Stimulated activated CD8-positive, alpha-beta memory T cell treated with anti-CD3 and anti-CD28 coated beads, Interleukin-2, amount 100 ng/mL, for 48 hours (primary cell): ENCODE results near the gene KIF16B.
"Not testable (repeated sequence)": the region's sequence is repeated elsewhere in the genome, so short reads cannot be mapped to it uniquely, and the experiment has no call there.

ENCODE experiments used
- DNase-seq, 2 donors: peaks; one replicate each; pipeline ENCODE4 v3.0.0-alpha.2; 2020; ENCODE audit warnings: low read depth in 2 of 2

The KIF16B gene

DNA sequence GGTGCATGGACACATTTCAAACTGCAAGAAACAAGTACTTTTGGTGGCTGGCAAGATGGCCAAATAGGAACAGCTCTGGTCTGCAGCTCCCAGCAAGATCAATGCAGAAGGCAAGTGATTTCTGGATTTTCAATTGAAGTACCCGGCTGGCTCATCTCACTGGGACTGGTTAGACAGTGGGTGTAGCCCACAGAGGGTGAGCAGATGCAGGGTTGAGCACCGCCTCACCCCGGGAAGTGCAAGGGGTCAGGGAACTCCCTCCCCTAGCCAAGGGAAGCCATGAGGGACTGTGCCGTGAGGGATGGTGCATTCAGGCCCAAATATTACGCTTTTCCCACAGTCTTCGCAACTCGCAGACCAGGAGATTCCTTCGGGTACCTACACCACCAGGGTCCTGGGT, 53.6 kb downstream of the KIF16B start:
- DNase-seq: not testable (repeated sequence)

DNA sequence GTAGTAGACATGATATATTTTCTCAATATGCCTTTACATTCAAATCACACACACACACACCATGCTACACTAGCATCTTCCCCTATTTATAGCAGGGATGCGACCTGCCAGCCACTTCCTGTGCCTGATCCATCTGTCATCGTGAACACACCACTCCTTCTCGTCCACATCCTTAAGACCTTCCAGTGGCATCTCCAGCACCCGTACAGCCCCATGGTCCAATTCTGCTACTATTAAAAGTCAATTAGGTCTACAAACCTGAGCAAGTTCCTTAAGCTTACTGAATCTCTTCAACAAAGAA, 54.5 kb downstream of the KIF16B start:
- no peak for DNase-seq

GRCh38 chr20:16517946-16518783, 55.1 kb downstream of the KIF16B start:
- DNase-seq: no peak

DNA sequence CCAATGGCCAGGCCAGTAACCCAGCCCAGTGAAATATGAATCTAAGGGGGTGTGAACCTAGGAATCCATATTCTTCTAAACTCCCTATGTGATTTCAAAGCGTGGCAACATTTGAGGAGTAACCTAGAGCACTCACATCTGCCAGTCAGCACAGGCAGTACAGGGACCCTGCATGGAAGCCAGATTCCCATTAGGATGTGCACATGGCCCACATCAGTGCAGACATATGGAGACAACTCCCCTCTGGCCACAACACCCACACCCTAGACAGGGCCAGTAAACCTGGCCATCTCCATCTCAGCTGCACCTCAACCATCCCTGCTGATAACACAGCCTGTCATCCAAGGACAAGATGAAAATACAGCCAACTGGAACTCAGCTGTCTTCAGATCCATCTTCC, 56.5 kb downstream of the KIF16B start:
- DNase-seq: no peak

GRCh38 chr20:16515046-16515445, 58.2 kb downstream of the KIF16B start:
- no peak for DNase-seq

- DNase-seq: no peak
These were observed 59.1 kb downstream of the KIF16B start for GRCh38 chr20:16514140-16514539.

GRCh38 chr20:16505894-16506293, 67.4 kb downstream of the KIF16B start:
- no peak for DNase-seq

GRCh38 chr20:16501301-16501700, 71.9 kb downstream of the KIF16B start:
- no peak for DNase-seq

GRCh38 chr20:16500197-16500596, 73.1 kb downstream of the KIF16B start:
- DNase-seq: no peak

- DNase-seq: no peak
These were observed 74.6 kb downstream of the KIF16B start for GRCh38 chr20:16498526-16499253.

GRCh38 chr20:16497896-16498295, 75.4 kb downstream of the KIF16B start:
- no peak for DNase-seq

DNA sequence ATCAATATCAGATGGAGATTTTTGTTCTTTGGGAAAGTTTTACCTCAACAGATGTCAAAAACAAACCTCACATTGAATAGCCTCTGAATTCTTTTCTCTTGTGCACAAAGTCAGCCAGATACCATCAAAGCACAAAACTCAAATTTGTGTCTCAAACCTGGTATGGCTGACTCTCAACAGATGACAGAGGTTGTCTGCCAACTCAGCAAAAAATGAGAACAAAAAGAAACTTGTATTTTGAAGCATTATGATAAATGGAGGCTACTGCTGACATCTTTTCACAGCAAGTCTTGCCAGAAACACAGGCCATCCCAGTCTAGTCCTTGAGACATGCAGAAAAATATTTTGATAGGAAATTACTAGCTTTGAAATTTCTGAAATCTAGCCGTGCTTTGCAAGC, 79.8 kb downstream of the KIF16B start:
- DNase-seq: no peak

- DNase-seq: no peak
These were observed 81.8 kb downstream of the KIF16B start for GRCh38 chr20:16491294-16491905.

DNA sequence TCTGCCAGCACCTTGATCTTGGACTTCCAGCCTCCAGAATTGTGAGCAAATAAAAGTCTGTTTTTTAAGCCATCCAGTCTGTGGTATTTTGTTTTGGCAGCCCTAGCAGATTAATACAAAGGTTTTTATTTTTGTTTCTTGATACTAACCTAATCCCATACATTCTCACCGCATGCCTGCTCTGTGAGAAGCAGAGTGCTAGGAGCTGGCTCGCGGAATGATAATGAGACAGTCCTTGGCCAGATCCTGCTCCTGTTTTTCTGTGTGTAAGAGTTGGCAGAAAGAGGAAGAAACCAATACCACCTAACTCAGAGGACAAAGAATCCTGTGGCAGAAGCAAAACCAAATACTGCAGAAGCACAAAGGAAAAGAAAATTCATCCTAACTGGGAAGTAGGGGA, 82.6 kb downstream of the KIF16B start:
- no peak for DNase-seq

- no peak for DNase-seq
These were observed 84.6 kb downstream of the KIF16B start for GRCh38 chr20:16488616-16489015.

GRCh38 chr20:16488086-16488485, 85.2 kb downstream of the KIF16B start:
- DNase-seq: no peak

DNA sequence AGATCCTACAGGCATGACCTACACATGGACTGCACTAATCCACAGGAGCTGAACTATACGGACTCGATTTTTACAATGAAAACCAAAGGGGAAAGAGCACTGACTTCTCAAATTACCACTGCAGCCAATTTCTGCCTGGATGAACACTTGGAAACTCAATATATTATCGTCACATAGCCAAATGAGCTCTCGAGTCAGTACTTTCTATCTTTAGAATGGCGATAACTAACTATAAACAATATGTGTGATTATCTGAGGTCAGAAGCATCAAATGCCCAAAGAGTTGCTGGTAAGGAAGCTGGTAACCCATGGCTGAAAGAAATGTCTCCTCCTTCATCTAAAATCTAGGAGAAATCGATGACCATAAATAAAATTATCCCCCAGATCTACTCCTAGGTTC, 86.7 kb downstream of the KIF16B start:
- DNase-seq: no peak

DNA sequence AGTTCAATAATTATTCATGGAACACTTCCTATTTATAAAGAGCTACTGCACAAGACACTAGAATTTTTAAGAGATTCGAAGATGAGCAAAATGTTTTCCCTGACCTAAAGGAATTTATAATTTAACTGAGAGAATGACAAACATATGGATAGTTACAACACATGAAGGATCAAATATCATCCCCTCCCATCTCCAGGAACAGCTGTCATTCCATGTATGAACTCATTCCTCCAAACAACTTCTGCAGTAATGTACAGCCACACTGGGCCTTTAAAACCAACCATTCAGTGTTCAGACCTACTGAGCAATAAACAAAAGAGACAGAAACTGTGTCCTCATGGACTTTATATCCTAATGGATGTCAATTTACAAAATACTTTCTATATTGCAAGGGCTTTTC, 87.8 kb downstream of the KIF16B start:
- DNase-seq: no peak

- no peak for DNase-seq
These were observed 90.2 kb downstream of the KIF16B start for GRCh38 chr20:16483024-16483423.

DNA sequence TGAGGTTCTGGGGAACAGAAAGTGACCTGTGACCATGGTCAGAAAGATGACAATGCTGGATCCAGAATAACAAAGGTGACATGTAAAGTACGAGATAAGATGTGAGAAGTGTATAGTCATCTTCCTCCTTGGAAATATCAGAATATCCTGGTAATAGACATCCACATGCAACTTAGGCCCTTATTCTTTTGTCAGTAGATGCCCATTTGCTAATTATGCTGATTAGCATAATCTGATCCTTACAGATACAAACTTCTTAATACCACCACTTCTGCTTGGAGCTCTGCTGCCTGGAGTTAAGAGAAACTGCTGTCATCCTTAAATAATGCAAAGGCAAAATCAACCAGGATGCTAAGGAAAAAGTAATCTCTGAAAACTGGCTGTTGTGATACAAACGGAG, 91.3 kb downstream of the KIF16B start:
- DNase-seq: no peak

DNA sequence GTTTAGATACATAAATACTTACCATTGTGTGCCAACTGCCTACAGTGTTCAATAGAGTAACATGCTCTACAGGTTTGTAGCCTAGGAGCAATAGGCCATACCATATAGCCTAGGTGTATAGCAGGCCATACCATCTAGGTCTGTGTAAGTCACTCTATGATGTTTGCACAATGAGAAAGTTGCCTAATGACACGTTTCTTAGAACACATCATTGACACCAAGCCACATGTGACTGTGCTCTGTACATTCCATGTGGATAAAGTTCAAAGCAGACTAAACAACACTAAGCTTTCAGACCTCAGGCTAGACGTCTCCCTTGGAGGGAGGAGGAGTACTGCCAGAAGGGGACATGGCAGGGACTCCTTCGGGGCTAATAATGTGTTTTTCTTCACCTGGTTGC, 93.6 kb downstream of the KIF16B start:
- DNase-seq: no peak

DNA sequence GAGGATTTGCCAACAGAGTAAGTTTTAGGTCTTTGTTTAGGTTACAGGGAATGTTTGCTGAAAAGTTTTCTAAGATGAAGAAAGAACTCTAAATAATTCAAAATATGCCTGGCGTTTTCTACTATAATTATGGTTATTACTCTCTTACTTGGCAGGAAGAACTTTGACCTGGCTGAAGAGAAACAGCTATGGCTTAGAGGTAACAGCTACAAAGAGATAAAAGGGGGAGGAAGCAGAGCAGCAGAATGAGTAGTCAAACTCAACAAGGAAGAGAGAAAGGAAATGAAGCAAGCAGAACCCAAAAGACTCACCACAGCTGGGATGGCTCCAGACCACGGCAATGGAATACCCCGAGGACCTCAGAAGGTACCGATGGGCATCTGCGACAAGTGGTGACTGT, 95.6 kb downstream of the KIF16B start:
- DNase-seq: no peak

DNA sequence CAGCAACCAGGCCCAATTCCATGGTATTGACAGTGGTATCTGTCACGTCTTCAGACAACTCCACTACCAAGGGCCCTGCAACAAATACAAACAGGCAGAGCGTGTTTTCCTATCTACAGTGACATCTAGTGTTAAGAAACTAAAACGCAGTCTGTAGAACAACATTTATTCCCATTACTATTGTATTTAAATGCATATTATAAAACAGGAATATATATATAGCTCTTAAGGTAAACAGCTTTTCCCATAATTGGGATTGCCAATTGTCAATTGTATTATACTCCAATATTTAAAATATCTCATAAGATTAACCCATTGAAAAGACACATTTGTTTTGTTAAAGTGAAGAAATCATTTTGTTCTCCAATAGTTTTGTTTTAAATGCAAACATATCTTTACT, 97.2 kb downstream of the KIF16B start:
- no peak for DNase-seq
